ENCODE measurements around the gene AMOTL1. TPM values are rescaled to one million over a fixed set of nuclear protein-coding genes. Genes with fewer than 3 reads are reported as not detected.

The AMOTL1 gene
- total and polyA plus RNA-seq, 2 of the 8 experiments (the other 6 are each of a cell fraction or from before 2014, with no cell fraction given): 9.0 to 27.6 TPM

DNA sequence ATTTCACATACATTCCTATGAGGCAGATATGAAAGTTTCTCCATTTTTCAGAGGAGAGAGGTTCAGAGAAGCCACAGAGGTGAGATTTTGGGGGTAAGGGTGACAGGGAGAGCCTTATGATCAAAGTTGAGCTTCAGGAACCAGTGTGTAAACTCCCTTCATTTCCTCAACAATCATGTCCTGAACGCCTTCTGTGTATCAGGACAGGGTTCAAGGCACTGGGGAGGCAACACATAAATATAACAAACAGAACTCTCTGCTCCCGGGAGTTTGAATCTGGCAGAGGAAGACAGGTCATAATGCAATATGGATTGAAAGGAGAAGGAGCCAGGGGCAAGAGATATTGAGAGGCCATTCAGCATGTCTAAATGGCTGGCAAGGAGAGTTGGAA lies 28.0 kb downstream of the AMOTL1 start (continued):
- TF ChIP-seq, protein P1, sequence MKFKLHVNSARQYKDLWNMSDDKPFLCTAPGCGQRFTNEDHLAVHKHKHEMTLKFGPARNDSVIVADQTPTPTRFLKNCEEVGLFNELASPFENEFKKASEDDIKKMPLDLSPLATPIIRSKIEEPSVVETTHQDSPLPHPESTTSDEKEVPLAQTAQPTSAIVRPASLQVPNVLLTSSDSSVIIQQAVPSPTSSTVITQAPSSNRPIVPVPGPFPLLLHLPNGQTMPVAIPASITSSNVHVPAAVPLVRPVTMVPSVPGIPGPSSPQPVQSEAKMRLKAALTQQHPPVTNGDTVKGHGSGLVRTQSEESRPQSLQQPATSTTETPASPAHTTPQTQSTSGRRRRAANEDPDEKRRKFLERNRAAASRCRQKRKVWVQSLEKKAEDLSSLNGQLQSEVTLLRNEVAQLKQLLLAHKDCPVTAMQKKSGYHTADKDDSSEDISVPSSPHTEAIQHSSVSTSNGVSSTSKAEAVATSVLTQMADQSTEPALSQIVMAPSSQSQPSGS (IDR thresholded peaks at IDR 0.05; ENCODE audit: low read length): no peak
- no peak for TF ChIP-seq EP300 (IDR thresholded peaks at IDR 0.05; ENCODE audit: borderline replicate concordance in 1 of 2, low read depth in 2 of 2, low read length in 2 of 2)
